Stimulated activated CD4-positive, alpha-beta T cell treated with anti-CD3 and anti-CD28 coated beads, Interleukin-12 subunit alpha, Interleukin-12 subunit beta, amount 100 ng/mL, for 4 hours (primary cell): ENCODE measurements around the gene MARCHF9.

Experiments
- DNase-seq: peaks from one replicate; pipeline ENCODE4 v3.0.0-alpha.2; 2020

MARCHF9 gene

GRCh38 chr12:57739387-57739786 is 15.5 kb upstream of the MARCHF9 start:
- DNase-seq, result no peak

DNA sequence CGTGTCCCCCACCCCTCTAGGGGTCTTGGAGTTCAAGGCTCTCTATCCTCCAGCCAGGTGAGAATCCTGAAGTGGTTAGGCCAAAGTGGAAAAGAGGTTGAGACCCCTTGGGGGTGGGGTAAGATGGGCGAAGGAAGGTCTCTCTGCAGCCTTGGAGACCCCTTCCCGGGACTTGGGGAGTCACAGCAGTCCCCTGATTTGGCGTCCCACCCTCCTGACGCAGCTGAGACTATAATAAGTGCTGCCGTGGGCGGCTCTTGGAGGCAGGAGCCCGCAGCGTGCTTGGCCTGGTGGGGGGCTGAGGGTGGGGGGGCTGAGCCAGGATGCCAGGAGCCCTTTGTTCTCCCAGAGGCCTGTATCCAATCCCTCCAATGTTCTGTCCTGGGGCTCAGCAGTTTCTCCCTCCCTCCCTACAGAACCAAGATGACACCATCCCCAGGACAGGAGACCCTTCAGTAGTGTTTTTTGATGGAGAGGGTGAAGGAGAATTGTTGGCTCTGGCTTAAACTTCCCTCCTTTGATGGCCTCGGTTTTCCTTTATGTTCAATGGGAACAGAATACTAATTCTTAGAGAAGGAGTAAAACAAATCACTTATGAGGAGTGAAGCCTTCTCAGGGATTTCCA is 14.9 kb upstream of the MARCHF9 start:
- no peak for DNase-seq

DNA sequence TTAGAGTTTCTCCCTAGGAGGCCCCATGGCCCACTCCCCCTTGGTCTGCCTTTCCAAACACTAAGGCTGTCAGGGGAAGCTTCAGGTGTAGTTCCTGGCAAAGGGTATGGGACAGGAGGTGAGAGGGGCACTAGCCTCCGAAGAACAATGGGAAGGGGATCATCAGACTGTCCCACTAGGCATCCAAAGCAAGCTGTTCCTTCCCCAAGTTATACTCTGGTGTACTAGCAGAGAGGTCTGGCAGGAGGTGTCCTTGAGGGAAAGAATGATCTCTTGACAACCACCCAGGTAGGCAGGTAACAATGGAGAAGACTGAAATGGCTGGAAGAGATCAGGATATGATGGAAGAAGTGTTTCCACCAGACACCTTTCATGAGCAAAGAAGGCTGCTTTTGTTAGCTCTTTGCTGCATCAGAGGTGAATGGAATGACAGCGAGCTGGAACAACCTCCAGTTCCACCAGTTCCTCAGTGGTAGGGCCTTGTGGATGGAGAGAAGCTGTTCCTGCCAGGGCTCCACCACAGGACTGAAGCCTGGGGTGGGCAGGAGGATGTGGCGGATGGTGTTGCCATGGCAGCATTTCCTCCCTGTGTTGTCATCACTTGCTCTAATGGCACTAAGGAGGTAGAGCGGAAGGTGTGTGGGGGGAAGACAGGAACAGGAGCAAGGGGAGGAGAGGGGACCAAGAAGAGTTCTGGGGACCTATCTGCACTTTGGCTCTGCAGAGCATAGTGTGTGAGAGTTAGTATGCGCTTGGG is 14.1 kb upstream of the MARCHF9 start:
- DNase-seq, result peak; percentile 55

GRCh38 chr12:57741413-57741789 is 13.5 kb upstream of the MARCHF9 start:
- no peak for DNase-seq

DNA sequence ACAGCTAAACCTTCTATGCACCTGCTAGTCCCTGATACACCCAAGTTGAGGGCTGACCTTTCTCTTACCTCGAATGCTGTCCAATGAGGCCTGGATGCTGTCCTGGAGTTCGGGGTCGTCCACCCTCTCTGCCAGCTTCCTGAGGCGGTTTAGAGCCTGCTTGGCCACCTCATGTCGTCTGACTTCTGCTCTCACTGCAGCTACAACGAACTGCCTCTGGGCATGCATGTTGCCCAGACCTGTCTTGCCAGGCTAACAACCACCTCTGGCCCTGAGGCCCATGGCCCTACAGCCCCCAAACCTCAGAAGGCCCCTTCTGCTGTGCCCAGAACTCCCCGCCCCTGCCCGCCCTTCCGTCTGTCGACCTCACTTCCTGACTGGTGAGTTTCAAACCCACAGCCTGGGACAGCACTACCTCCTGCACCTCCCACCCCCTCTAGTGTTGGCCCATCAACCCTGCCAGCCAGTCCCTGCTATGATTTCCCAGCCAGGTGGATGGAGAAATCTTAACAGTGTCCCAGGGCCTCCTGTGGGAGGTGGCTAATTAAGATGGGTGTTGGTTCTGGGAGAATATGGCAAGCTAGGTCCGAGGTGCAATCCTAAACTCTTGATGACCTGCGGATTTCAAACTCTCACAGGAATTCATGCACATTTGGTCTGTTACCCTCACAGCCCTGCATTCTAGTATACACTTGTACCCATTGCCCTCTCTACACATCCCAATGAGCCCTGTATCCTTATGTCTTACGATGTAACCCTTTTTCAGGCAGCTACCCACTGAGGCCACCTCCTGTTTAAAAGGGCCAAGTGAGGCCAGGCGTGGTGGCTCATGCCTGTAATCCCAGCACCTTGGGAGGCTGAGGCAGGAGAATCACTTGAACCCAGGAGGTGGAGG is 12.8 kb upstream of the MARCHF9 start:
- peak; percentile 70 for DNase-seq

- no peak for DNase-seq
Measured at GRCh38 chr12:57743769-57744168, 11.1 kb upstream of the MARCHF9 start.

DNA sequence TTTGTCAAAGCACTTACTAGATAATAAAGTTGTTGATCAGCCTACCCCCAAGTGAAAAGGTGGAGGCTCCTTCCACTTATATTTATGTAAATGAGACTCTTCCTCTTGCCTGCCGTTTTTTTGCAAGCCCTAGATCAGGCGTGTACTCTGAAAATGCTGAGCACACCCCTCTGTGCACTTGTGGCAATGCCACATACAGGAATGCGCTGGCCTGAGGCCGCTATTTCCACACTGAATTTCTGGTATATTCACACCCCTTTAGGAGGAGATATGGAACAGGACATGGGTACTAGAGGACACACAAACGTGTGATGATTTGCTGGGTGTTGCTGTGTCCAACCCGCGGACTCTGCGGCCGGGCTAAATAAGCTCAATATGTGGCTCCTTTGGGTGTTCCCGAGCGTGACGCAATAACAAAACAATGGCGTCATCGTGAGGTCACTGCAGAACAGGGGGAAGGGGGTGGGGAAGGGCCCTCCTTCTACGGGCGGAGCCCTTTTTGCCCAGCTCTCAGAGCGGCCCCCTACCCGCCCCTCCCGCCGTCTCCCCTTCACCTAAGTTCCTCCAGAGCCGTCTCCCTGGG is 10.6 kb upstream of the MARCHF9 start:
- DNase-seq, result peak; percentile 70

- peak; percentile 91 for DNase-seq
Measured at GRCh38 chr12:57744777-57745484, 10.0 kb upstream of the MARCHF9 start, which contains the start of gene TSPAN31. TSS of gene TSPAN31 (plus strand) at chr12:57745039. CDS start at chr12:57745155, 116 bp downstream.

DNA sequence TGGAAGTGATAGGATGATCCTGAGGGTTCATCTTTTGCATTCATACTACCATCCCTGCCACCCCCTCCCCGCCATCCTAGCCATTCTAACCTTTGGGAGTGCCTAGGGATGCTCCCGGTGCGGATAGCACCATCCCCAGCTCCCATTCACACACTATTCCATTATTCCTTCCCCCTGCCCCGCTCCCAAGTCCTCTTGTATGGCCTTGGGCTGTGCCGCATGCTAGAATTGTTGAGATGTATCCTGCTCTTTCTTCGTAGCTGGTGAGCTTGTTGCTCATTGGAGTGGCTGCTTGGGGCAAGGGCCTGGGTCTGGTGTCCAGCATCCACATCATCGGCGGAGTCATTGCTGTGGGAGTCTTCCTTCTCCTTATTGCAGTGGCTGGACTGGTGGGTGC is 9.4 kb upstream of the MARCHF9 start:
- DNase-seq, result no peak

GRCh38 chr12:57746025-57746424 is 8.9 kb upstream of the MARCHF9 start:
- no peak for DNase-seq

DNA sequence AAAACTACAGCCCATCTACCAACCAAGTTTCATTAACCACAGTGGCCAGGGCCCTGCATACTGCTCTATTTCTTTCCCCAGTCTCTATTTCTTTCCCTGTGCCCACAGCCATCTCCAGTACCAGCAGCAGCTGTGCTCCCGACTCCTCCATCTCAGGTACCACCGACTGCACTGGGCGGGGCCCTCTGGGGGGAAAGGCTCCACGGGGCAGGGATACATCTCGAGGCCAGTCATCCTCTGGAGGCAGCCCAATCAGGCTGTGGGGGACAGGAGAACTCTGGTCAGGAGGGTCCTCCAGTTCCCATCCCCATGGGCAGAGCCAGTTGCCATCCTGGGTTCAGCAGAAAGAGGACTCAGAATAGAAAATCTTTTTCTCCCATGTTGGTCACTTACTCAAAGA is 5.8 kb upstream of the MARCHF9 start:
- DNase-seq, result no peak

DNA sequence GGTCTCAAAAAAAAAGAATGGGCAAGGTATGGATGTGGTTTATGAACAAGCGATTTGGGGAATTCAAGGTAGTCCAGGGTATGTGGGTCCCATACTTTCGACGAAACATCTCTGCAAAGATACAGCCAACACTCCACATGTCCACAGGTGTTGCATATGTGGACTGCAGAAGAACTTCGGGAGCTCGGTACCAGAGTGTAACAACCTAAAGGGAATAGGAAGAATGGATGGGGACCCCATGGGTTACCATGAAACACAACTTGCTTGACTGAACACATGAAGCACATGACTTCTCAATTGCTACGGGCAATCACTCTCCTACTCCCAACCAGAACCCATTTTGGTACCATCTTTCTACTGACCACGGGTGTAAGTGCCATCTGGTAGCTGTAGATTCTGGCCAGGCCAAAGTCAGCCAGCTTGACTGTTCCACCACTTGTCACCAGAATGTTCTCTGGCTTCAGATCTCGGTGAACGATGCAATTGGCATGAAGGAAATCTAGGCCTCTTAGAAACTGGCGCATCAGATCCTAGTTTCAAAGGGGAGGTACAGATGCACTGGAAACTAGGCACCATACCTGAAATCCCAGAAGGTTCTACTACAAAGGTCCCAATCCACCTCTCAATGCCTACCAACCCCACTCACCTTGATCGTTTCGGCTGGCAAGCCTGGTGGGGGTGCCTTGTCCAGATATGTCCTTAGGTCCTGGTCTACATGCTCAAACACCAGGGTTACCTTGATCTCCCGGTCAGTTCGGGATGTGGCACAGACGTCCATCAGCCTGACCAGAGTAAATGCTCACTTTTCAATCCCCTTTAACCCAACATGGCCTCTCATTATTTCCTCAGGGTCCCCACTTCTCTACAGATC is 4.1 kb upstream of the MARCHF9 start:
- DNase-seq, result no peak

- no peak for DNase-seq
Measured at GRCh38 chr12:57751432-57751787, 3.5 kb upstream of the MARCHF9 start.

GRCh38 chr12:57751788-57752667 is 2.9 kb upstream of the MARCHF9 start, which contains the start of gene CDK4:
TSS of gene CDK4 (minus strand) at chr12:57752310. CDS start at chr12:57751717, 593 bp downstream.
- DNase-seq, result peak; percentile 95

DNA sequence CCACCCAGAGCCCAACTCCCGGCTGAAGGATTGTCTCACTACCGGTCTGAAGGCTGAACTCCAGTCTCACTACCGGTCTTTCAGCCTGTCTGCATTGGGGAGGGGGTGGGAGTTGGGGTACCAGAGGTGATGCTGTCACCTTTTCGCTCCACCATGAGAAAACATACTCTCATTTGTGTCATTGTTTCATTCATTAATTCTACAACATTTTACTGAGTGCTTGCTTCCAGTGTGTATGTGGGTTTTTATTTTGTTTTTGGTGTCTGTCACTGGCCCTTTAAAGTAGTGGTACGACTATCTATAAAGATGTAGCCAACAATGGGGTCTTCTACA is 2.3 kb upstream of the MARCHF9 start:
- DNase-seq, result no peak

GRCh38 chr12:57753756-57754337 is 1.1 kb upstream of the MARCHF9 start:
- DNase-seq, result no peak

DNA sequence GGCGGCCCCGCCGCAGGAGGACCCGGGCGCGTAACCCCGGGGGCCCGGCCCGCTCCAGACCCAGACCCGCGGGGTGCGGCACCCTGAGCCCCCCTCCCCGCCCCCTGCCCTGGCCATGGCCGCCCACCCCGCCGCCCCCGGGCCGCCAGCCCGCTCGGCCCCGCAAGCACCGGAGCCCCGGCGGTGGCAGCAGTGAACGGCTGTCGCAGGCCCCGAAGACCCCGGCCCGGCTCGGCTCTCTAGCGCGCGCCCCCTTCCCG is 221 bp downstream of the MARCHF9 start:
- no peak for DNase-seq

DNA sequence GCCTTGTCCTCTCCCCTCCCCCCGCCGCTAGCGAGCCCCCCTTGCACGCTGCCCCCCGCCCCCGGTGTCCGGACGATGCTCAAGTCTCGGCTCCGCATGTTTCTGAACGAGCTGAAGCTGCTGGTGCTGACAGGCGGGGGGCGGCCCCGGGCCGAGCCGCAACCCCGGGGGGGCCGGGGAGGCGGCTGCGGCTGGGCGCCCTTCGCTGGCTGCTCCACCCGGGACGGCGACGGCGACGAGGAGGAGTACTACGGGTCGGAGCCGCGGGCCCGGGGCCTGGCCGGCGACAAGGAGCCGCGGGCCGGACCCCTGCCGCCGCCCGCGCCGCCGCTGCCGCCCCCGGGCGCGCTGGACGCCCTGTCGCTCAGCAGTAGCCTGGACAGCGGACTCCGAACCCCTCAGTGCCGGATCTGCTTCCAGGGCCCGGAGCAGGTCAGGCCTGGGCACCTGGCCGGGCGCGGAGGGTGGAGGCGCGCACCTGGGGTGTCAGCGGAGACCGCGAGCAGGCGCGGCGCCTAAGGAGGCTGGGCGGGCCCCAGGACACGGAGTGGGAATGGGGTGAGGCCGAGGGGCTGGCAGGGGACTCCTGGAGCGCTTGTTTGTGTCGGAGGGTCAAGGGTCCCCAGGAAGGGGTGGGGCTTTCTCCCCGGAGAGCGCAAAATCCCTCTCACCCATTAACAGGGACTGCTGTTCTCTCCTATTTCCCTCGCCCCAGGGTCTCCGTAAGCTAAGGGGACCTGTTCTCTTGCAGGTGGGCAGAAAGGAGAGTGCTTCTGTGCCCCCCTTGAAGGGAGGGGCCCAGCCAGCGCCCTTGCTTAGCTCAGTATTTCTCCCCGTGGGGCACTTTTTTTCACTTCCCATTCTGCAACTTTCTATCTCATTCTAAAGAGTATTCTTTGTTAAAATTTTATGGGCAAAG is 810 bp downstream of the MARCHF9 start:
- DNase-seq, result peak; percentile 35
